ENCODE measurements around the gene FGF12. TPM values are rescaled to one million over a fixed set of nuclear protein-coding genes. Genes with fewer than 3 reads are reported as not detected.

Gene FGF12
- total RNA-seq, 4 donors from 2014 or later: 1.0 to 4.4 (median 1.3) TPM; not detected in 1

DNA sequence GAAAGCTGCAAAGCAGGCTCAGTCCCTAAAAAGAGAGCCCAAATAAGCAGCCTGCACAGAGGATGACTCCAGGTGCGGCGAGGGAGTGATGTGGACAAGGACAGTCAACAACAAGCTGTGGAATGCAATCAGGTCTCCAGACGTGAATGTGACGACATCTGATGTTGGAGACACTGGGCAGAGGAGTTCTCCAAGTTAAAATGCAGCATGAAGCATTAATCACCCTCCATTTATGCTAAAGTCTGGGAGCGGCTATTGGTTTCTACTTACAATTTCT lies 316.7 kb downstream of the FGF12 start:
- no peaks in the 10 kb centered on the region for H3K9me3 ChIP-seq
- H3K4me3 ChIP-seq: no peak overlapping the region
- no peaks in the 10 kb centered on the region for H3K27me3 ChIP-seq
- intact Hi-C loops (cut with DNase I; ENCODE audit: low total_unique reads): no loop called here
- H3K4me1 ChIP-seq: peaks cover 0 to 3% of the 10 kb centered on the region in 2 donors
- no peak overlapping the region for H3K27ac ChIP-seq
- TF ChIP-seq, protein P1, sequence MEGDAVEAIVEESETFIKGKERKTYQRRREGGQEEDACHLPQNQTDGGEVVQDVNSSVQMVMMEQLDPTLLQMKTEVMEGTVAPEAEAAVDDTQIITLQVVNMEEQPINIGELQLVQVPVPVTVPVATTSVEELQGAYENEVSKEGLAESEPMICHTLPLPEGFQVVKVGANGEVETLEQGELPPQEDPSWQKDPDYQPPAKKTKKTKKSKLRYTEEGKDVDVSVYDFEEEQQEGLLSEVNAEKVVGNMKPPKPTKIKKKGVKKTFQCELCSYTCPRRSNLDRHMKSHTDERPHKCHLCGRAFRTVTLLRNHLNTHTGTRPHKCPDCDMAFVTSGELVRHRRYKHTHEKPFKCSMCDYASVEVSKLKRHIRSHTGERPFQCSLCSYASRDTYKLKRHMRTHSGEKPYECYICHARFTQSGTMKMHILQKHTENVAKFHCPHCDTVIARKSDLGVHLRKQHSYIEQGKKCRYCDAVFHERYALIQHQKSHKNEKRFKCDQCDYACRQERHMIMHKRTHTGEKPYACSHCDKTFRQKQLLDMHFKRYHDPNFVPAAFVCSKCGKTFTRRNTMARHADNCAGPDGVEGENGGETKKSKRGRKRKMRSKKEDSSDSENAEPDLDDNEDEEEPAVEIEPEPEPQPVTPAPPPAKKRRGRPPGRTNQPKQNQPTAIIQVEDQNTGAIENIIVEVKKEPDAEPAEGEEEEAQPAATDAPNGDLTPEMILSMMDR (IDR thresholded peaks at IDR 0.05): no peak
- no peak for TF ChIP-seq POLR2A (IDR thresholded peaks at IDR 0.05)
- no peaks in the 10 kb centered on the region for H3K36me3 ChIP-seq
- DNase-seq: no peak

DNA sequence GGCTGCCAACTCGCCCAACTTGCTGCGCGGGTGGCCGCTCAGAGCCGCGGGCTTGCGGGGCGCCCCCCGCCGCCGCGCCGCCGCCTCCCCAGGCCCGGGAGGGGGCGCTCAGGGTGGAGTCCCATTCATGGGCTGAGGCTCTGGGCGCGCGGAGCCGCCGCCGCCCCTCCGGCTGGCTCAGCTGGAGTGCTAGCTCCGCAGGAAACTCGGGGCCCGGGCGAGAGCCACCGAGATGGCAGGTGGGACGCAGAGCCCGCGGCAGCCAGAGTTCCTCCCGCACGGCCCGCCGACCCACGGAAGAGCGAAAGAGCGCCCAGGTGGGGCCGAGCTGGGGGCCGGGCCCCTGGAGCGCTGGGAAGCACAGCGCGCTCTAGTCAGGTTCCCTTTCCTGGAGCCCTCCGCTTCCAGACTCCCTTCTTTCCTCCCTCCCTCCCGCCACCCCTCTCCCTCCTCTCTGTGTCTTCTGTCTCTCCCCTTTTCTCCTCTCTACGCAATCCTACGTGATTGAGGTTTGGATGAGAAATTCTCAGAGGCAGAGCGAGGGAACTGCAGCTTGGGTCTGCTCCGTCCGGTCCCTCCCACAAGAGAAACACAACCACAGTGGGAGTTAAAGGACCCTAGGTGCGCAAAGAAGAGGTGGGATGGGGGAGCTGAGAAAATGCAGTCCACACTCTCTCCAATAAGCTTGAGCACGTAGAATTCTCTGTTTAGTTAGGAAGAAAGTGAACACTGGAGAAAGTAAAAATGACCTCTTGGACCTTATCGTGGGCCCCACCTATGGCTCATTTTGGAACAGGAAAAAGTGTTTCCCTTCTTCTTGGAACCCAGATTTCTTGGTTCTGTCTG lies 317.3 kb downstream of the FGF12 start:
- TF ChIP-seq POLR2A (IDR thresholded peaks at IDR 0.05): no peak
- TF ChIP-seq, protein P1 (IDR thresholded peaks at IDR 0.05): no peak
- H3K27ac ChIP-seq: no peak overlapping the region
- DNase-seq: no peak
- no peaks in the 10 kb centered on the region for H3K9me3 ChIP-seq
- H3K4me3 ChIP-seq: peak overlapping the region; percentile 27 to 36
- intact Hi-C loops (cut with DNase I; ENCODE audit: low total_unique reads): no loop called here
- H3K4me1 ChIP-seq: peaks cover 0 to 3% of the 10 kb centered on the region in 2 donors
- H3K36me3 ChIP-seq: no peaks in the 10 kb centered on the region
- no peaks in the 10 kb centered on the region for H3K27me3 ChIP-seq

DNA sequence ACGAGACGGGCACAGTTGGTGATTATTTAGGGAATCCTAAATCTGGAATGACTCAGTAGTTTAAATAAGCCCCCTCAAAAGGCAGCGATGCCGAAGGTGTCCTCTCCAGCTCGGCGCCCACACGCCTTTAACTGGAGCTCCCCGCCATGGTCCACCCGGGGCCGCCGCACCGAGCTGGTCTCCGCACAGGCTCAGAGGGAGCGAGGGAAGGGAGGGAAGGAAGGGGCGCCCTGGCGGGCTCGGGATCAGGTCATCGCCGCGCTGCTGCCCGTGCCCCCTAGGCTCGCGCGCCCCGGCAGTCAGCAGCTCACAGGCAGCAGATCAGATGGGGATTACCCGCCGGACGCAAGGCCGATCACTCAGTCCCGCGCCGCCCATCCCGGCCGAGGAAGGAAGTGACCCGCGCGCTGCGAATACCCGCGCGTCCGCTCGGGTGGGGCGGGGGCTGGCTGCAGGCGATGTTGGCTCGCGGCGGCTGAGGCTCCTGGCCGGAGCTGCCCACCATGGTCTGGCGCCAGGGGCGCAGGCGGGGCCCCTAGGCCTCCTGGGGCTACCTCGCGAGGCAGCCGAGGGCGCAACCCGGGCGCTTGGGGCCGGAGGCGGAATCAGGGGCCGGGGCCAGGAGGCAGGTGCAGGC lies 318.0 kb downstream of the FGF12 start:
- Histone ChIP-seq H3K36me3 (no peaks in the 10 kb centered on the region), H3K27ac (no peak overlapping the region), H3K9me3 (no peaks in the 10 kb centered on the region), H3K4me3 (peak overlapping the region; percentile 27 to 36), H3K27me3 (no peaks in the 10 kb centered on the region), H3K4me1 (peaks cover 0 to 3% of the 10 kb centered on the region in 2 donors)
- intact Hi-C loops (cut with DNase I; ENCODE audit: low total_unique reads): no loop called here
- no peak for DNase-seq
- TF ChIP-seq, protein P1 (IDR thresholded peaks at IDR 0.05): no peak
- no peak for TF ChIP-seq POLR2A (IDR thresholded peaks at IDR 0.05)

DNA sequence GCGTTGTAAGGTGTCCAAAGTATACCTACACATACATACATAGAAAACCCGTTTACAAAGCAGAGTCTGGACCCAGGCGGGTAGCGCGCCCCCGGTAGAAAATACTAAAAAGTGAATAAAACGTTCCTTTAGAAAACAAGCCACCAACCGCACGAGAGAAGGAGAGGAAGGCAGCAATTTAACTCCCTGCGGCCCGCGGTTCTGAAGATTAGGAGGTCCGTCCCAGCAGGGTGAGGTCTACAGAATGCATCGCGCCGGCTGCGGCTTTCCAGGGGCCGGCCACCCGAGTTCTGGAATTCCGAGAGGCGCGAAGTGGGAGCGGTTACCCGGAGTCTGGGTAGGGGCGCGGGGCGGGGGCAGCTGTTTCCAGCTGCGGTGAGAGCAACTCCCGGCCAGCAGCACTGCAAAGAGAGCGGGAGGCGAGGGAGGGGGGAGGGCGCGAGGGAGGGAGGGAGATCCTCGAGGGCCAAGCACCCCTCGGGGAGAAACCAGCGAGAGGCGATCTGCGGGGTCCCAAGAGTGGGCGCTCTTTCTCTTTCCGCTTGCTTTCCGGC lies 318.6 kb downstream of the FGF12 start:
- TF ChIP-seq, protein P1 (IDR thresholded peaks at IDR 0.05): no peak
- no peak for TF ChIP-seq POLR2A (IDR thresholded peaks at IDR 0.05)

More for the DNA sequence above, 318.6 kb downstream of the FGF12 start:
- intact Hi-C loops (cut with DNase I; ENCODE audit: low total_unique reads): no loop called here
- no peak overlapping the region for H3K27ac ChIP-seq
- H3K27me3 ChIP-seq: no peaks in the 10 kb centered on the region
- H3K4me3 ChIP-seq: peak overlapping the region; percentile 27 to 36
- H3K36me3 ChIP-seq: no peaks in the 10 kb centered on the region
- peaks cover 0 to 3% of the 10 kb centered on the region in 2 donors for H3K4me1 ChIP-seq
- DNase-seq: no peak
- no peaks in the 10 kb centered on the region for H3K9me3 ChIP-seq
